SK-N-SH (cell line): ENCODE results near the gene FGD4.

Source experiments
- CHD2 ChIP-seq: fragments of 150-350 bp; IDR thresholded peaks from 2 replicates; pipeline ENCODE4 v1.6.1; 2018; ENCODE audit warnings: low read length; ENCODE audit not compliant: partially characterized antibody
- CTCF ChIP-seq: fragments of 200-600 bp; sonication (generic); IDR thresholded peaks from 2 replicates; pipeline ENCODE4 v1.6.1; 2017; ENCODE audit warnings: antibody characterized with exemption, mild to moderate bottlenecking, moderate library complexity
- JUND ChIP-seq: IDR thresholded peaks from 2 replicates; pipeline ENCODE4 v1.4.0; 2012
- MAX ChIP-seq: IDR thresholded peaks from 2 replicates; pipeline ENCODE4 v1.4.0; 2012; ENCODE audit warnings: low read depth
- NRF1 ChIP-seq: IDR thresholded peaks from 2 replicates; pipeline ENCODE4 v1.6.1; 2012; ENCODE audit warnings: low read depth, mild to moderate bottlenecking, low read length
- POLR2AphosphoS5 ChIP-seq: IDR thresholded peaks from 2 replicates; pipeline ENCODE4 v1.6.1; 2012; ENCODE audit warnings: low read depth, low read length
- RAD21 ChIP-seq: IDR thresholded peaks from 2 replicates; pipeline ENCODE4 v1.6.1; 2012; ENCODE audit warnings: mild to moderate bottlenecking, low read length
- SMC3 ChIP-seq: IDR thresholded peaks from 2 replicates; pipeline ENCODE4 v1.6.1; 2012; ENCODE audit warnings: low read depth, low read length, improper control_type of control experiment
- TAF1 ChIP-seq: IDR thresholded peaks from 2 replicates; pipeline ENCODE4 v1.6.1; 2012; ENCODE audit warnings: low read depth, mild to moderate bottlenecking, low read length, moderate library complexity, borderline replicate concordance
- TEAD4 ChIP-seq: IDR thresholded peaks from 2 replicates; pipeline ENCODE4 v1.4.0; 2012; ENCODE audit warnings: mild to moderate bottlenecking, borderline replicate concordance; ENCODE audit not compliant: insufficient read depth
- YY1 ChIP-seq: IDR thresholded peaks from 2 replicates; pipeline ENCODE4 v1.4.0; 2012; ENCODE audit warnings: low read depth, mild to moderate bottlenecking

- TF ChIP-seq POLR2AphosphoS5 (no peak), TAF1 (no peak), CTCF (no peak), CHD2 (no peak), TEAD4 (no peak), NRF1 (no peak), JUND (no peak), MAX (no peak), RAD21 (no peak), YY1 (no peak), SMC3 (no peak)
Measured at GRCh38 chr12:32457251-32458025, 58.1 kb downstream of the FGD4 start.
